Panc1 (cell line): ENCODE data around the gene COX7A1.
"Not testable (repeated sequence)": the region's sequence is repeated elsewhere in the genome, so short reads cannot be mapped to it uniquely, and the experiment has no call there.

Source experiments
- CTCF ChIP-seq: fragments of 450-650 bp; IDR thresholded peaks from 2 replicates; pipeline ENCODE4 v1.5.1; 2017; ENCODE audit warnings: mild to moderate bottlenecking
- POLR2AphosphoS5 ChIP-seq: IDR thresholded peaks from 2 replicates; pipeline ENCODE4 v1.6.1; 2012; ENCODE audit warnings: mild to moderate bottlenecking, low read depth, low read length, moderate library complexity
- SIN3A ChIP-seq: IDR thresholded peaks from 2 replicates; pipeline ENCODE4 v1.6.1; 2012; ENCODE audit warnings: low read depth, mild to moderate bottlenecking, low read length, moderate library complexity, borderline replicate concordance; ENCODE audit not compliant: insufficient read depth

GRCh38 chr19:36179077-36179476 lies 26.8 kb upstream of the COX7A1 start:
- not testable (repeated sequence) for TF ChIP-seq CTCF, POLR2AphosphoS5, SIN3A
